Keratinocyte (primary cell): Measurements from ENCODE around the gene SMAD5.

Source experiments
- EZH2 ChIP-seq: IDR thresholded peaks from one replicate; pipeline ENCODE4 v1.6.1; 2012; ENCODE audit warnings: inconsistent platforms, mild to moderate bottlenecking, low read length, moderate library complexity
- TF ChIP-seq, protein P1 (sequence below), 3 experiments: IDR thresholded peaks in 1 of 3; conservative IDR thresholded peaks in 1 of 3; optimal IDR thresholded peaks in 1 of 3; 2 replicates in 2 of 3; 3 replicates in 1 of 3; pipeline versions ENCODE3 to v1.5.1; 2011; ENCODE audit warnings: low read length in 3 of 3, mild to moderate bottlenecking in 3 of 3, moderate library complexity in 2 of 3, control low read depth in 1 of 3, inconsistent platforms in 1 of 3; ENCODE audit not compliant: insufficient read depth in 2 of 3; ENCODE audit errors: extremely low read depth in 1 of 3

DNA sequence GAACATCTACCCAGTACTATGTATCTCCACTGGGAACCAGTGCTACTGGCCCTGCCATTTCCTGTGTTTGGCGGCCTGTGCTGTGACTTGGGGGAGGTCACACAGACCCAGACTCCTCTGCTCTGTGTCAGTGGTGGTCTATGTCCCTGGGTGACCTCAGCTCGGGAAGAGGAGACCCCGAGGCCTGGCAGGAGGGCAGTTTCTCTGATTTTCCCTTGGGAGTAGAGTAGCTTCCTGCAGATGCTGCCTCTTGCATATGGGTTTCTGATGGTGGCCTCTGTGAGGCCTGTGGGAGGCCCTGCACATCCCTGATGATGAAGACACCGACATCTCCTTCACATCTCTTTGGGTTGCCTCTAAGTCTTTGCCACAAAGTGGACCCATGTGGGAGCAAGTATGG, 73.3 kb downstream of the SMAD5 start:
- no peak for TF ChIP-seq EZH2
- TF ChIP-seq, protein P1, sequence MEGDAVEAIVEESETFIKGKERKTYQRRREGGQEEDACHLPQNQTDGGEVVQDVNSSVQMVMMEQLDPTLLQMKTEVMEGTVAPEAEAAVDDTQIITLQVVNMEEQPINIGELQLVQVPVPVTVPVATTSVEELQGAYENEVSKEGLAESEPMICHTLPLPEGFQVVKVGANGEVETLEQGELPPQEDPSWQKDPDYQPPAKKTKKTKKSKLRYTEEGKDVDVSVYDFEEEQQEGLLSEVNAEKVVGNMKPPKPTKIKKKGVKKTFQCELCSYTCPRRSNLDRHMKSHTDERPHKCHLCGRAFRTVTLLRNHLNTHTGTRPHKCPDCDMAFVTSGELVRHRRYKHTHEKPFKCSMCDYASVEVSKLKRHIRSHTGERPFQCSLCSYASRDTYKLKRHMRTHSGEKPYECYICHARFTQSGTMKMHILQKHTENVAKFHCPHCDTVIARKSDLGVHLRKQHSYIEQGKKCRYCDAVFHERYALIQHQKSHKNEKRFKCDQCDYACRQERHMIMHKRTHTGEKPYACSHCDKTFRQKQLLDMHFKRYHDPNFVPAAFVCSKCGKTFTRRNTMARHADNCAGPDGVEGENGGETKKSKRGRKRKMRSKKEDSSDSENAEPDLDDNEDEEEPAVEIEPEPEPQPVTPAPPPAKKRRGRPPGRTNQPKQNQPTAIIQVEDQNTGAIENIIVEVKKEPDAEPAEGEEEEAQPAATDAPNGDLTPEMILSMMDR (optimal IDR thresholded peaks at IDR 0.05 in 1 of 3, IDR thresholded peaks at IDR 0.05 in 1 of 3, conservative IDR thresholded peaks at IDR 0.05 in 1 of 3; ENCODE audit: extremely low read depth in 1 of 3, insufficient read depth in 2 of 3, low read length in 3 of 3), result no peak
